Measurements from ENCODE around the gene FHL3.

FHL3 gene

DNA sequence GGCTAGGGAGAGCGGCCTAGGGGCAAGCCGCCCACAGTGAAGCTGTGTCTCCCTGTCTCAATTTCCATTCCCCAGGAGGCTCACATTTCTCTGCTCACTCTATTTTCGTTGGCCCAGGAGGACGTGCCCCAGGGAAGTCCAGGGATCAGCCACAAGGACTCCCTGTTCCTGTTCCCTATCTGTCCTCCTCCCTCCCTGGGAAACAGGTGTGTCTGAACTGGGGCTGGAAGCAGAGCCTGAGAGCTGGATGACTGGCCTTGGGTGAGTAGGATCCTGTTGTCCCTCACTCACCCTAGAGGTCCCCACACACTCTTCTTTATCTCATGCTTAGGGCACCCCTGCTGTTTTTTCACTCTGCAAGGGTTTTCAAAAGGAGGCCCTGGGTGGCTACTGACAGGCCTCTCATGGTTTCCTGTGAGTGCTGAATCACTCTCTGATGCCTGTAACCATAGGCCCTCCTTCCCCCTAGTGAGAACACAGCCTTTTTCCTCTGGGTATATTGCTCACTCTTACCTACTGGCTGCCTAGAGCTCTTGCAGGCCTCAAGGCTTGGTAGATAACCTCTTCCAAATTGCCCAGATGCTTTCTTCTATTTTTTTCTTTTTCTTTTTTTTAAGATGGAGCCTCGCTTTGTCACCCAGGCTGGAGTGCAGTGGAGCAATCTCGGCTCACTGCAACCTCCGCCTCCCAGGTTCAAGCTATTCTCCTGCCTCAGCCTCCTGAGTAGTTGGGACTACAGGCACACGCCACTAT is 4.0 kb upstream of the FHL3 start:
- H3K4me3 ChIP-seq (ENCODE audit: low read depth, low read length), result no peak overlapping the region

DNA sequence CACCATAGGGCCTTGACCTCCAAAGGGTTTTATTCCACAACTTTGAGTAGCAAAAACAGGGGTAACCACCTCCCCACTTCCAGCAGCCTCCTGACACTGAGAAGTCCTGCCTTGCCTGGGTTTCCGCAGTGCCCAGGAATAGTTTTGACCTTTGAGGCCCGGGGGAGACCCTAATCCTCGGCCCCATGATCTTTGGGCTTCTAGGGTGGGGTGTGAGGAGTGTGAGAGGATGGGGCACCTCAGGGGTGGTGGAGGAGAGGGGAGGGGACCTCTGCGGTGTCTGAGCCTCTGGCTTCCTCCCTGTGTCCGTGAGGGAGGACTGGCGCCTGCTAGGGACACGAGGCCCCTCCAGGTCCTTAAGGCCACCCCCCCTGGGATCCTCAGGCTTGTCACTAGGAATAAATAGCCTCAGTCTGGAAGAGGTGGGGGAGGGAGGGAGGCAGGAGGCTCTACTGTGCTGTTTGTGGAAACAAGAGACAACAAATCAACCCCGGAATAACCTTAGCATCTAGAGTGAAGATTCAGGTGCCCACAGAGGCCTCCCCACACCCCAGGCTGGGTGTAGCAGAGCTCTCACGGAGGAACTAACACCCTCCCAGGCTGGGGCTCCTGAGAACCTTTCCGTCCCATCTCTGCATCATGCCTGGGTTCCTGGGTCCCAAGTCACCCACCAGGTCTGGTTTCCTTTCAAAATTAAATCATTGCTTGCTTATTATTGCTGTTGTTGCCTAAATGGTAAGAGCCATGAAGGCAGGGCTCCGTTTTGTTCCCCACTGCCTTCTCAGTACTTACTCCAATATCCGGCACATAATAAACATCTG is 904 bp upstream of the FHL3 start:
- TF ChIP-seq, protein P1, sequence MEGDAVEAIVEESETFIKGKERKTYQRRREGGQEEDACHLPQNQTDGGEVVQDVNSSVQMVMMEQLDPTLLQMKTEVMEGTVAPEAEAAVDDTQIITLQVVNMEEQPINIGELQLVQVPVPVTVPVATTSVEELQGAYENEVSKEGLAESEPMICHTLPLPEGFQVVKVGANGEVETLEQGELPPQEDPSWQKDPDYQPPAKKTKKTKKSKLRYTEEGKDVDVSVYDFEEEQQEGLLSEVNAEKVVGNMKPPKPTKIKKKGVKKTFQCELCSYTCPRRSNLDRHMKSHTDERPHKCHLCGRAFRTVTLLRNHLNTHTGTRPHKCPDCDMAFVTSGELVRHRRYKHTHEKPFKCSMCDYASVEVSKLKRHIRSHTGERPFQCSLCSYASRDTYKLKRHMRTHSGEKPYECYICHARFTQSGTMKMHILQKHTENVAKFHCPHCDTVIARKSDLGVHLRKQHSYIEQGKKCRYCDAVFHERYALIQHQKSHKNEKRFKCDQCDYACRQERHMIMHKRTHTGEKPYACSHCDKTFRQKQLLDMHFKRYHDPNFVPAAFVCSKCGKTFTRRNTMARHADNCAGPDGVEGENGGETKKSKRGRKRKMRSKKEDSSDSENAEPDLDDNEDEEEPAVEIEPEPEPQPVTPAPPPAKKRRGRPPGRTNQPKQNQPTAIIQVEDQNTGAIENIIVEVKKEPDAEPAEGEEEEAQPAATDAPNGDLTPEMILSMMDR (IDR thresholded peaks at IDR 0.05; ENCODE audit: low read depth, low read length), result no peak
- H3K4me3 ChIP-seq (ENCODE audit: low read depth, low read length), result no peak overlapping the region

More for the DNA sequence above, 4.0 kb upstream of the FHL3 start:
- TF ChIP-seq, protein P1 (IDR thresholded peaks at IDR 0.05; ENCODE audit: low read depth, low read length), result no peak

DNA sequence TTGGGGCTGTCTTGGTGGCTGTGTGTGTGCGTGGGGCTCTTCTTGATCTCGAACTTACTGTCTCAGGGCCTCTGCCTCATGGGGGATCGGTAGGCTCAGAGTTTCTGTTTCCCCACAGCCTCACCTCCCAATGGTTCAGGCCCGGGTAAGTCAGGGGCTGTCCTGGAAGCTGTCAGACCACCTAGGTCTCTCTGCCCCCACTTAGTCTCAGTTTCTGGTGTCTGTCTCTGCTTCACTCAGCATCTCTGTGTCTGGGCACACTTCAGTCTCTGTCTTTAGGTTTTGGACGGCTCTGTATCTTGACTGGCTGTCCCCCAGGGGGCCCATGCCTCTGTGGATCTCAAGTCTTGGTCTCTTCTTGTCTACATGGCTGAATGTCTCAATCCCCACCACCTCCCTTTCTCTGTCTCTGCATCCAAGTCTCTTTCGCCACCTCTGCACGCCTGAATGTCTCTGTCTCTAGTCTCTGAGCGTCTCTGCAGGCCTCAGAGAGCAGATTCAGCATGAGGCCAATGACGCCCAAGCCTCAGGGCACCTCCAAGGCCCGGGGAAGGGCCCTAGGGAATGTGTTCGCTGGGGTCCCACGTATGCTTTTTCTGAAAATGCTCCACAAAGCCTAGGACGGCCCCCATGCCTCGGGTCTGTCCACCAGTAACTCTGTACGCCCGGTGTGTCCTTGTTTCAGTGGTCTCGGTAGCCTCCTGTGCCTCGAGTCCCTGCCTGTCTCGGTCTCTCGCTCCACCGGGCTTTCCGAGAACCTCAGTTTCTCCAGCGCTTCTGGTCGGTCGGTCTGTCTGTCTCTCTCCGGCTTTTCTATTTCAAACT is 818 bp downstream of the FHL3 start:
- H3K4me3 ChIP-seq (ENCODE audit: low read depth, low read length), result peak overlapping the region; percentile 81

DNA sequence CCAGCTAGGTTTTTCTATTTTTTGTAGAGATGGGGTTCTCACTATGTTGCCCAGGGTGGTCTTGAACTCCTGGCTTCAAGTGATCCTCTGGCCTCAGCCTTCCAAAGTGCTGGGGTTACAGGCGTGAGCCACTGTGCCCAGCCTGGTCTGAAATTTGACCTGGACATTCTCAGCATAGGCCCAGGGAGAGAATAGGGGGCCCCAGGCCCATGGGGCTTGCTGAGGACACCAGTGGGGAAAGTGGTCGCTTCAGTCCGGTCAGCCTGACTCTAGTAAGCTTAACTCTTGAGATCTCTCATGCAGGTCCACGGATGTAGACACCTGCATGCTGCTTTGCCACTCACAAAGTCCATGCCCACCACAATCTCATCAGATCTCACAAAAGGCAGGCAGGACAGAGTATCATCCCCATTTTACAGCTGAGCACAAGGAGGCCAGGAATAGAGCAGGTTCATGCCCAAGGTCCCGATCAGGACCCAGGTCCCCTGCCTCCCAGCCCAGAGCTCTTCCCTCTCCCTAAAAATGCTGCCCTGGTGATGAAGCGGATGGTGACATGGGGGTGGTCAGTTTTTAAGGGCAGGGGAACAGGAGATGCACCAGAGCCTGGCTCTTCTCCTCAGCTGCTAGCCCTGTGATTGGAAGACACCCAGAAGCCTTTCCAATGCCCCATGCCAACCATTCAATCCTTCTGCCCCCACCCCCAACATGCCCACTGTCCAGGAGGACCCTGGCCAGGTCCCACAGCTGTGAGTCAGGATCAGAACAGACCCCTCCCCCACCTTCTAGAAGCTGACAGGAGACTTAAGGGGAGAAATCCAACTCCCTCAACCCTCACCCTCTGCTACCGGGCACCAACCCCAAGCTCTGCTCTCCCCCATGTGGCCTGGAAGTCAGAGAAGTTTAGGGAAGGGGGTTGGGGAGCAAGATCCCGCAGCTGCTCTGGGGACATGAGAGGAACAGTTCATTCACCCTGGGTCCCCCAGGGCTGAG is 1.8 kb downstream of the FHL3 start:
- peak overlapping the region; percentile 81 for H3K4me3 ChIP-seq (ENCODE audit: low read depth, low read length)
- TF ChIP-seq, protein P1 (IDR thresholded peaks at IDR 0.05; ENCODE audit: low read depth, low read length), result no peak

More for the DNA sequence above, 818 bp downstream of the FHL3 start:
- TF ChIP-seq, protein P1 (IDR thresholded peaks at IDR 0.05; ENCODE audit: low read depth, low read length), result no peak

DNA sequence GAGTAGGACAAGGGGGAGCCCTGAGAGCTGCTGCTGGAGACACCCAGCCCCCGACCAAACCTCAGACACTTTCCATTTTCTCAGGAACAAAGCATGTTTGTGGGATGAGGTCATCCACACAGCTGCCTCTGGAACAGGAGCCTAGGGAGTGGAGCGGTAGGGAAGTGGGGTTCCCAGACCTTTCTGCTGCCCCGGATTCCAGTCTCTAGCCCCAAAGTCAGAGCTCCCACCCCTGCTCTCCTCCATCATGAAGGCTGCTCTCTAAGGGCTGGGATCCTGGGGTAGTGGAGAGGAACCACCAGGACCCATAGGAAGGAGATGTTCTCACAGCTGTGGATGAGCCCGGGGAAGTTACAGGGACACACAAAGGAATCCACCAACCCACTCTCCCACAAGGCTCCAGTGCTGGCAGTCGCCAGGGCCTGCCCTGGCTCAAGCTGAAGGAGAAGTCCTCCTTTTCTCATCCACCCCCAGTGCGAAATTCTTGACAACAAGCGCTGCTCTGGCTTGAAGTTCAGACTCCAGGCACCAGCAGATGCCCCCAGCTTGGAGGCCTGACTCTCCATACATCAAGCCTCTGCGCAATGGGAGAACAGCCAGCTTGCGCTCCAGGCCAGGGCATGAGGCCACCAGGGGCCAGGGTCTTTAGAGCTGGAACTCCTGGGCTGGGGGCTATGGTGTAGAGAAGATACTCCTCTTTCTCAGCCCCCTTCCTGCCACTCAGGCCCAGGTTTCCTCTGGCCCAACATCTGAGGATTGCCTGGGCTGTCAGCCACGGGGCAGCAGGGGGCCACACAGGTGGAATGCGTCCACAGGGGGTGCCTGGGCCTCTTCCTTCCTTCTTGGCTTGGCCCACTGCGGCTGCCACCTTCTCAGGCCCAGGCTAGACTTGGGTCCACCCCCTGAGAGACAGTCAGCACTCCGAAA is 4.5 kb downstream of the FHL3 start:
- H3K4me3 ChIP-seq (ENCODE audit: low read depth, low read length), result peak overlapping the region; percentile 27
- TF ChIP-seq, protein P1 (IDR thresholded peaks at IDR 0.05; ENCODE audit: low read depth, low read length), result no peak

Measured in WI38 (cell line).